Neural crest cell (in vitro differentiated cells): ENCODE data around the gene DCC. TPM values are rescaled to one million over a fixed set of nuclear protein-coding genes. Genes with fewer than 3 reads are reported as not detected.

ENCODE experiments used
- DNase-seq: peaks from one replicate; pipeline ENCODE4 v3.0.0; 2021; ENCODE audit warnings: low read depth, mixed read lengths, low spot score
- H3K27ac Mint-ChIP-seq: one replicate; pipeline ENCODE4 v1.8.0; 2021; ENCODE audit warnings: mild to moderate bottlenecking, mixed read lengths; ENCODE audit not compliant: unreplicated experiment
- H3K27me3 Mint-ChIP-seq: 2 replicates; pipeline ENCODE4 v1.8.0; 2021; ENCODE audit warnings: low read depth, mild to moderate bottlenecking, mixed read lengths
- H3K36me3 Mint-ChIP-seq: 2 replicates; pipeline ENCODE4 v1.8.0; 2021; ENCODE audit warnings: low read depth, mild to moderate bottlenecking, mixed read lengths
- H3K4me1 Mint-ChIP-seq: 2 replicates; pipeline ENCODE4 v1.8.0; 2021; ENCODE audit warnings: mixed read lengths
- H3K4me3 Mint-ChIP-seq: one replicate; pipeline ENCODE4 v1.8.0; 2021; ENCODE audit warnings: mild to moderate bottlenecking, mixed read lengths
- H3K9me3 Mint-ChIP-seq: 2 replicates; pipeline ENCODE4 v1.8.0; 2021; ENCODE audit warnings: mixed read lengths
- total RNA-seq: library from RNA; stranded (reverse); gene quantifications from 2 replicates; pipeline ENCODE4 v1.2.1, GENCODE V29; 2021
- TF ChIP-seq, protein P1 (sequence below): fragments of 200-600 bp; sonication (generic); conservative IDR thresholded peaks from 2 replicates; pipeline ENCODE4 v1.5.0; 2021; ENCODE audit warnings: antibody characterized with exemption, mild to moderate bottlenecking

The DCC gene
- total RNA-seq, 1 donor from 2014 or later: 10.1 TPM

DNA sequence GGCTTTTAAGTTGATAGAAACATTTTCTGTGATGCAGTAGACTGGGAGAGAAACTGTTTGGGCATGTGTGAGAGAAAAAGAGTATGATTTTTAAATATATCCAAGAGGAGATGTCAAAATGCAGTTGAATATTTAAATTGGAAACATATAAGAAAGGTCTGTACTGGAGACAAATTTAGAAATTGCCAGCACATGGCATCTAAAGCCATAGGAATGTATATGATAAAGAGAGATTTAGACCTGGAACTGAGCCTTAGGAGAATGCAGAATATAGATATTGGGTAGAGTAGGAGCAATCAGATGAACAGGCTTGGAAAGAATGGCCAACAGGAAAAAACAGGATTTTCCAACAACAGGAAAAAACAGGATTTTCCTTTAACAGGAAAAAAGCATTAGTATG lies 1203.7 kb downstream of the DCC start:
- Mint-ChIP-seq H3K4me1 (peaks cover 29% of the 10 kb centered on the region), H3K36me3 (no peaks in the 10 kb centered on the region), H3K4me3 (no peak overlapping the region), H3K27me3 (no peaks in the 10 kb centered on the region), H3K9me3 (peaks cover 5% of the 10 kb centered on the region), H3K27ac (no peak overlapping the region)
- no peak for DNase-seq
- TF ChIP-seq, protein P1, sequence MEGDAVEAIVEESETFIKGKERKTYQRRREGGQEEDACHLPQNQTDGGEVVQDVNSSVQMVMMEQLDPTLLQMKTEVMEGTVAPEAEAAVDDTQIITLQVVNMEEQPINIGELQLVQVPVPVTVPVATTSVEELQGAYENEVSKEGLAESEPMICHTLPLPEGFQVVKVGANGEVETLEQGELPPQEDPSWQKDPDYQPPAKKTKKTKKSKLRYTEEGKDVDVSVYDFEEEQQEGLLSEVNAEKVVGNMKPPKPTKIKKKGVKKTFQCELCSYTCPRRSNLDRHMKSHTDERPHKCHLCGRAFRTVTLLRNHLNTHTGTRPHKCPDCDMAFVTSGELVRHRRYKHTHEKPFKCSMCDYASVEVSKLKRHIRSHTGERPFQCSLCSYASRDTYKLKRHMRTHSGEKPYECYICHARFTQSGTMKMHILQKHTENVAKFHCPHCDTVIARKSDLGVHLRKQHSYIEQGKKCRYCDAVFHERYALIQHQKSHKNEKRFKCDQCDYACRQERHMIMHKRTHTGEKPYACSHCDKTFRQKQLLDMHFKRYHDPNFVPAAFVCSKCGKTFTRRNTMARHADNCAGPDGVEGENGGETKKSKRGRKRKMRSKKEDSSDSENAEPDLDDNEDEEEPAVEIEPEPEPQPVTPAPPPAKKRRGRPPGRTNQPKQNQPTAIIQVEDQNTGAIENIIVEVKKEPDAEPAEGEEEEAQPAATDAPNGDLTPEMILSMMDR: no peak

DNA sequence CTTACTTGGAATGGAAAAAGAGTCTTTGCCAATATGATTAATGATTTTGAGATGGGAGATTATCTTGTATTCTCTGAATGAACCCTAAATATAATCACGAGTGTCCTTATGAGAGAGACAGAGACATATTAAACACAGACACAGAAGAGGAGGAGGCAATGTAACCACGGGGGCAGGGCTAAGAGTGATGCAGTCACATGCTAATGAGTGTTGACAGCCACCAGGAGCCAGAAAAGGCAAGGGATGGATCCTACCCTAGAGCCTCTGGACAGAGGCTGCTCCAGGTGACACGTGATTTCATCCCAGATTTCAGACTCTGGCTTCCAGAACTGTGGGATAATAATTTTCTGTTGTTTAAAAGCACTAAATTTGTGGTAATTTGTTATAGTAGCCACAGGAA lies 1204.9 kb downstream of the DCC start:
- no peaks in the 10 kb centered on the region for H3K36me3 Mint-ChIP-seq
- H3K4me1 Mint-ChIP-seq: peaks cover 29% of the 10 kb centered on the region
- no peaks in the 10 kb centered on the region for H3K27me3 Mint-ChIP-seq
- DNase-seq: no peak
- H3K27ac Mint-ChIP-seq: no peak overlapping the region
- TF ChIP-seq, protein P1: no peak
- H3K4me3 Mint-ChIP-seq: no peak overlapping the region
- peaks cover 5% of the 10 kb centered on the region for H3K9me3 Mint-ChIP-seq

DNA sequence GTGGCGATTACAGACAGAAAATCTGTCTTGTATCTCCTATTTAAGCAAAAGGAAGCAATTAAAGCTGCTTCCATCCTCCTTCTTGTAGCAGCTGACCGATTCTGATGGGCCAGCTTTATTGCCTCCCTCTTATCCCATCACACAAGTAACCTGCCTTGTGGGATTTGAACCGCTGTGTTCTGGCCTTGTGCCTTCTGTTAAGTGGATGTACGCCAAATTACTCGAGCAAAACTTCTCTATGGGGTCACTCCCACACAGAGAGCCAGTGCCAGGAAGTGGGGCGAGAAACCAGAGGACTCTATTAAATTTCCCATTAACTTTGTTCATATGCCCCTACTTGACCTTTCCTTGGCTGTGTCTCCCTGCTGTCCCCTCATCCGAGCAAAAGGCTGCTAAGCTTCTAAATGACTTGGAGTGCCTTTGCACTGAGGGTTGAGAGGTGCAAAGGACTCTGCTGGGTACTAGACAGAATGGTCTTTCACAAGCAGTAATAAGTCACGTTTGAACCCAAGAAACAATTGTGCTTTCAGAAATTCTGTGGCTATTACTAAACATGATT lies 1212.0 kb downstream of the DCC start:
- Mint-ChIP-seq H3K27ac (peak overlapping the region; percentile 8), H3K4me3 (no peak overlapping the region), H3K4me1 (peaks cover 6% of the 10 kb centered on the region), H3K36me3 (no peaks in the 10 kb centered on the region), H3K9me3 (peaks cover 6% of the 10 kb centered on the region), H3K27me3 (no peaks in the 10 kb centered on the region)
- DNase-seq: no peak
- TF ChIP-seq, protein P1: no peak

- peaks cover 6% of the 10 kb centered on the region for H3K4me1 Mint-ChIP-seq
- no peak overlapping the region for H3K4me3 Mint-ChIP-seq
- peaks cover 6% of the 10 kb centered on the region for H3K9me3 Mint-ChIP-seq
Measured at GRCh38 chr18:53553030-53553429, 1213.0 kb downstream of the DCC start.

DNA sequence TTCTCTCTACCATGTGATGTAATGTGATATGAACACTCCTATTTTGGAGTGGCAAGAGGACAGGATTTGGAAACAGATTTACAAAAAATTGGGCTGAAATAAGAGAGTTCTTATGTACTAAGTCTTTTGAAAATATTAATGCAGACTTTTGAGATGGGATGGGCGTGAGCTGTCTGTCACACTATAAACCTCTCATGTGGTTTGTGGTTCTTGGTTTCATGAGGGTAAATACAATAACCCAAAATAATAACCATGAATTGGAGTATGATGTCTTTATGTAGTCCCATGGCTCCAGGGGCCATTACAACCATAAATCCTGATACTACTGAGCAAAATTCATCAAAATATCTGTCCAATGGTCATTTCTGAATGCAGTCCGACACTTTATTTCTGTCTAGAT lies 1216.5 kb downstream of the DCC start:
- H3K9me3 Mint-ChIP-seq: peaks cover 7% of the 10 kb centered on the region
- no peak for DNase-seq
- no peaks in the 10 kb centered on the region for H3K27me3 Mint-ChIP-seq
- H3K27ac Mint-ChIP-seq: no peak overlapping the region
- no peak overlapping the region for H3K4me3 Mint-ChIP-seq
- H3K36me3 Mint-ChIP-seq: peaks cover 5% of the 10 kb centered on the region
- H3K4me1 Mint-ChIP-seq: peaks cover 6% of the 10 kb centered on the region
- TF ChIP-seq, protein P1: no peak

More at GRCh38 chr18:53553030-53553429, 1213.0 kb downstream of the DCC start:
- TF ChIP-seq, protein P1: no peak
- DNase-seq: no peak
- Mint-ChIP-seq H3K27ac (no peak overlapping the region), H3K36me3 (no peaks in the 10 kb centered on the region), H3K27me3 (no peaks in the 10 kb centered on the region)
